Measurements from ENCODE around the gene KCNH1. TPM values are rescaled to one million over a fixed set of nuclear protein-coding genes. Genes with fewer than 3 reads are reported as not detected.
"Not testable (repeated sequence)": the region's sequence is repeated elsewhere in the genome, so short reads cannot be mapped to it uniquely, and the experiment has no call there.

The KCNH1 gene
- total RNA-seq, 2 donors from 2014 or later: 0.68 to 1.2 TPM

DNA sequence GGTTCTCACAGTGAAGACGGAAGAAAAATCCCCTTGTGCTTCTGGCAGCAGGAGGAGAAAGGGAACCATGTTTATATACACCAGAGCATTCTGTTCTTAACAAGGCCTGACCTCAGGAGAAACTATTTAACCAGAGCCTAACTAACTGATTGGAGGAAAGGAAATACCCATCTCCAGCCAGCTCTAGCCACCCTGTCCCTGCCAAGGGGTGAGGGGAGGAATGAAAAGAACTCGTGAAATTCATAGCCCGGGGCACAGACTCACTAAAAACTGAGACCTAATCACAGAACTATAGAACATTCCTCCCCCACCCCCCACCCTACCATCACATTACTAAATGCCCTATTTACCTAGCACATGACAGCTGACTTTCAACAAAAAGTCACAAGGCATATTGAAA is 65.0 kb downstream of the KCNH1 start:
- no peaks in the 10 kb centered on the region for H3K9me3 ChIP-seq
- H3K27me3 ChIP-seq (replicated peaks; ENCODE audit: insufficient read depth): no peaks in the 10 kb centered on the region
- no peaks in the 10 kb centered on the region for H3K4me1 ChIP-seq (replicated peaks)
- no peaks in the 10 kb centered on the region for H3K36me3 ChIP-seq
- no peak overlapping the region for H3K4me3 ChIP-seq
- WGBS: 43% methylated on average over 3 of the region's 3 CpGs
- intact Hi-C loops (cut with DNase I): no loop called here
- no peak overlapping the region for H3K27ac ChIP-seq
- TF ChIP-seq POLR2AphosphoS5 (IDR thresholded peaks at IDR 0.05) (no peak), POLR2A (IDR thresholded peaks at IDR 0.05) (no peak), CTCF (IDR thresholded peaks at IDR 0.05) (no peak)
- DNase-seq (ENCODE audit: low spot score): no peak

- DNase-seq (ENCODE audit: low spot score): no peak
- no peaks in the 10 kb centered on the region for H3K4me1 ChIP-seq (replicated peaks)
Measured at GRCh38 chr1:211066781-211067384, 67.1 kb downstream of the KCNH1 start.

DNA sequence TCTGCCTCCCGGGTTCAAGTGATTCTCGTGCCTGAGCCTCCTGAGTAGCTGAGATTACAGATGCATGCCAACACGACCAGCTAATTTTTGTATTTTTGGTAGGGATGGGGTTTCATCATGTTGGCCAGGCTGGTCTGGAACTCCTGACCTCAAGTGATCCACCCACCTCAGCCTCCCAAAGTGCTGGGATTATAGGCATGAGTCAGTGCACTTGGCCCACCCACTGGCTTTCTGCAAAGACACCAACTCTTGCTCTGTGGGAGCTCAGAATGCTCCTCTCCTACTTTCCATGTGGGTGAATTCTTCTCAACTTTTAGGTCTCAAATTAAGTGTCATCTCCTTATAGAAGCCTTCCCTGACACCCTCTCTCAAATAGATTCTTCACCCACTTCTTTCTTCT is 92.1 kb downstream of the KCNH1 start:
- H3K36me3 ChIP-seq; DNase-seq (ENCODE audit: low spot score); H3K27me3 ChIP-seq (replicated peaks; ENCODE audit: insufficient read depth); H3K27ac ChIP-seq; intact Hi-C loops (cut with DNase I); H3K9me3 ChIP-seq; H3K4me3 ChIP-seq; H3K4me1 ChIP-seq (replicated peaks): not testable (repeated sequence)
- 78% methylated on average over 3 of the region's 3 CpGs for WGBS

More at GRCh38 chr1:211066781-211067384, 67.1 kb downstream of the KCNH1 start:
- no peak for TF ChIP-seq POLR2AphosphoS5 (IDR thresholded peaks at IDR 0.05)
- TF ChIP-seq CTCF (IDR thresholded peaks at IDR 0.05): no peak
- no peak for TF ChIP-seq POLR2A (IDR thresholded peaks at IDR 0.05)
- Histone ChIP-seq H3K4me3 (no peak overlapping the region), H3K36me3 (no peaks in the 10 kb centered on the region), H3K27ac (no peak overlapping the region), H3K27me3 (replicated peaks; ENCODE audit: insufficient read depth) (no peaks in the 10 kb centered on the region), H3K9me3 (no peaks in the 10 kb centered on the region)
- intact Hi-C loops (cut with DNase I): no loop called here
- WGBS: 56% methylated on average over 7 of the region's 7 CpGs

DNA sequence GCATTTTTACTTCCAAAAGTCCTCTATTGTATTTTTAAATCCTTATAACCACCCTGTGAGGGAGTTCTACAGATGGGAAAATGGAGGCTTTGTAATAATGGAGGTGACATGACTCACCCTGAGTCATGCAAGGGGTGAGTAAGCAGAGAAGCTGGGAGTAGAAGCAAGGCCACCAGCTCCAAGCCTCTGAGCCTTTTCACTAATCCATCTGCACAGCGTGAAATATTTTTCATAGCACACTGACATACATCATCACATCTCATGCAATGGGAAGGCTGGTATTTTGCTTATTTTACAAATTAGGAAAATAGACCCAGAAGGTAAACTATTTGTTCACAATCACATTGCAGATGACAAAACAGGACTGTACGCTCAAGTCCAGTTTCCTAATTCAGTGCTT is 96.9 kb downstream of the KCNH1 start:
- no peak overlapping the region for H3K4me3 ChIP-seq
- DNase-seq (ENCODE audit: low spot score): no peak
- no peaks in the 10 kb centered on the region for H3K4me1 ChIP-seq (replicated peaks)
- H3K9me3 ChIP-seq: no peaks in the 10 kb centered on the region
- 77% methylated on average over 2 of the region's 2 CpGs for whole genome bisulfite sequencing
- no peak for TF ChIP-seq CTCF (IDR thresholded peaks at IDR 0.05)
- H3K27ac ChIP-seq: no peak overlapping the region
- H3K36me3 ChIP-seq: no peaks in the 10 kb centered on the region
- H3K27me3 ChIP-seq (replicated peaks; ENCODE audit: insufficient read depth): no peaks in the 10 kb centered on the region
- intact Hi-C loops (cut with DNase I): no loop called here

GRCh38 chr1:211036381-211037060 is 97.4 kb downstream of the KCNH1 start:
- intact Hi-C loops (cut with DNase I): no loop called here
- Histone ChIP-seq H3K4me3 (no peak overlapping the region), H3K4me1 (replicated peaks) (no peaks in the 10 kb centered on the region), H3K9me3 (no peaks in the 10 kb centered on the region), H3K27me3 (replicated peaks; ENCODE audit: insufficient read depth) (no peaks in the 10 kb centered on the region), H3K27ac (no peak overlapping the region), H3K36me3 (no peaks in the 10 kb centered on the region)
- TF ChIP-seq CTCF (IDR thresholded peaks at IDR 0.05) (no peak), POLR2AphosphoS5 (IDR thresholded peaks at IDR 0.05) (no peak), POLR2A (IDR thresholded peaks at IDR 0.05) (no peak)
- DNase-seq (ENCODE audit: low spot score): no peak
- 96% methylated on average over 3 of the region's 3 CpGs for WGBS

Data from prostate gland (tissue), 2 donors.